HG03066 (cell line): ENCODE data around the gene DLST.

Experiments
- ATAC-seq: cut with Tn5 transposase; IDR thresholded peaks from one replicate; pipeline ENCODE4 v1.9.1; 2021; ENCODE audit warnings: low read depth; ENCODE audit not compliant: unreplicated experiment

Gene DLST

DNA sequence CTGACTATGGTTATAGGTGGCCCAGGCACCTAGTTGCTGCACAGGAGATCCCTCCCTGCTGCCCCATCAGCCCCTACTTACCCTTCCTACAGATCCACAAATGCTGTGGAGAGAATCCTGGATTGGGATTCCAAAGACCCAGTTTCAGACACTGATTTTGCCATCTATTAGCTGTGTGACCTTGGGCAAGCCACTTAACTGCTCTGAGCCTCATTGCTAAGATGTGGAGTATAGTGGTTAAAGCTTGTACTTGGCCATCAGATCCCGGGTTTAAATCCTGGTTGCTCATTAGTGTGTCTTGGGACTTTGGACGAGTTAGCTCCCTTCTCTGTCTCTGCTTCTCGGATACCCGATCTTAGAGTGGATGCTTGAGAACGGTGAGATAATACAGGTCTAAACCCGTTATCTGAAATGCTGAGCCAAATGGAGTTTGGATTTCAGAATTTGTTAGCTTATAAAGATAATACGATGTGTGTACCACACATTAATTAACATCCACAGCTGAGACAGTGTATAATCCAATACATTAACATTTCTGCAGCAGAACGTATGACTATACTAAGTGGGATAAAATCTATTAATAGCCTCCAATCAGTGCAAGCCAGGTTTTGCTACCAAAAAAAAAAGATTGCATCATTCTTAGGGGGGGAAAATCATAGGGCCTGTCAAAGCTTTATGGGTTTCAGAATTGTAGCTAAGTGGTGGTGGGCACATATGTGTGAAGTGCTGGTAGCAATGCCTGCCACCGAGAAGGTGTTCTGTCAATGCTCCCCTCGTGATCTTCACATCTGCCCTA, 21.8 kb upstream of the DLST start:
- ATAC-seq, result no peak

DNA sequence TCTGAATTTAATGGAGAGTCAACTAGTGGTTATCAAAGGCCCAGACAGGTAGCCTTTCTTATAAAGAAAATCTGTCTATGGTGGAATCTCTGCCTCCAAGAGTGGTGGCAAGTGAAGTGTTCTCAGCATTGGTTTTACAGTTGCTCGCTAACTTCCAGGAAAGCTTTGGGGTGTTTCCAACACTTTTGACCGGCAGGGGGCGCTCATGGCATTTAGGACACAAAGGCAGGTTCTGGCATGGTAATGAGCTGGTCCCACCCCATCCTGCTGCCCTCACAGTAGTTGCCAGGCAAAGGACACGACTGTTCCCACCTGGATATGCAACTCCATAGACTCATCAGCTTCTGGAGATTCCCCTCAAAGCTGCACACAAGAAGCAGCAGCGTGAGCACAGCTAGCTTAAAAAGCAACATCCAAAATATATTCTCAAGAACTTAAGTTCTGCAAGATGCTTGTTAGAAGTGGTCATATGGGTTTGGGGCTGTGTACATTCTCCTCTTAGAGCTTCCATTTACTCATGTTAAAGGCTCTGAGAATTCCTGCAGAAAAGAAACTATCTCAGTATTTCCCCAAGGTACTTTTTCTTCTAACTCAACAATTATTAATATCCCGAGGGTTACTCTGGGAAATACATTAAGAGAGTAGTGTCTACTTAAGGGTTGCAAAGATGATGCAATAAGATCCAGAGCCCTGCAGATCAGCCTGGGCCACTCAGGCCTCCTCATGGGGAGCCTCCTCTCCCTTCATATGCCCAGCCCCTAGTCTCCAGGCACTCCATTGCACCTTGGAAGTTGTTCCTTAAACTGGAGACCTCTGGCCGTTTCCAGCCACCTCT, 20.6 kb upstream of the DLST start:
- ATAC-seq, result no peak

DNA sequence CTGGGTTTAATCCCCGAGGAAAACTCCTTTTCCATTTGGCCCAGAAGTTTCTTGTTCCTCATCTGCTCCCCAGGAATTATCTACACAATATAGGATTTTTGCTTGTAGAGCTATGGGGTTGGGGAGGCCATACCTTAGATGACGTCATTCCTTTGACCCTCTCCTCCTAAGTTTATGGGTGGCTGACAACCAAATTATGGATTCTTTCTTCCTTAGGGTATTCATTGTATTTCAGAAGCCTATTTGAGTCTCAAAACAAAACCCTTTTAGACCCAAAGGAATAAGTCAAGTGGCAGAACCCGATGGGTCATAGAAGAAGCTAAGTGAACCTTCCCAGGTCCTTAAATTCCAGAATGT, 20.0 kb upstream of the DLST start:
- ATAC-seq, result no peak

DNA sequence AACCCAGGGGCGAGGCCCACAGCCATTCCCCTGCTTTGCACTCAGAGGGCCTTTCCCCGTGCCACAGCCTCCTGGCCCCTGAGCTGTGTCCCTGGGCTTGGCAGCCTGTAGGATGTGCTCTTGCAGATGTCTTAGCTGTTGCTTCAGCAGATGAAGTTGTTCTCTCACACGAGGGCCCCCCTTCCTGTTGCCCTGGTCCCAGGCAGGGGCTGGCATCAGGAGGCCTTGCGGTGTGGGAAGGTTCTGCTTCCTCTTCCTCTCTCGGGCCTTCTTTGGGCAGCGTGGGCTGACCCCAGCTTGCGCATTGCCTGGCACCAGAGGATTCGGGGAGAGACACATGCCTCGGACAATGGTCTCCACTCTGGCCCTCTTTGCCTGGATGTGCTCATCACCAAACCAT, 18.4 kb upstream of the DLST start:
- no peak for ATAC-seq

DNA sequence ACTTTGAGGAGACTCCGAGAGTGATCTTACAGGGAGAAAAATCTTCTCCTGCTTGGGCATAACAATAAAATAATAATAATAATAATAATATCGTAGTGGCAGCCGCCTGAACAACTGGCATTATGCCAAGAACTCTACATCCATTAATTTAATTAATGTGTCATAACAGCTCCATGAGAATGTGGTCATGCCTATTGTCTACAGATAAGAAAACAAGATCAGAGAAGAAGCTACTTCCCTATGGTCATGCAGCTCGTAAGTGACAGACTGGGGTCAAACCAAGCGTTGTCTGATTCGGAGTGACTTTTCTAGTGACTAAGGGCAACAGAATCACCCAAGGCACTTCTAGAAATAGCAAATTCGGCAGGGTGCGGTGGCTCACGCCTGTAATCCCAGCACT, 17.5 kb upstream of the DLST start:
- no peak for ATAC-seq

DNA sequence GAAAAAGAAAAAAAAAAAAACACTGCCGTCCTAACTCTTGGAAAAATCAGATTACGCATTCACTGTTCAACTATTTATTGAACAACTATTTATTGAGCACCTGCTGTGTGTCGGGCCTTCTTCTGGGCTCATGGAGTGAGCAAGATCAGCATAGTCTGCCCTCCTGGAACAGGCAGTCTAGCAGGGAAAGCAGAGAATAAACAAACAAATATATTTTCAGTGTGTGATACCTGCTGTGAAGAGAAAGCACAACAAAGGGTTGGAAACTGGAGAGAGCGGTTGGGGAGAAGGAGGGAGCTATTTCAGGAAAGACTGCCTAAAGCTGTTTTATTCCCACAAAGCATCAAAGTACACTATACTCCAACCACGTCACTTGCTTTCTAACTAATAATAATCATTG, 16.6 kb upstream of the DLST start:
- ATAC-seq, result no peak

DNA sequence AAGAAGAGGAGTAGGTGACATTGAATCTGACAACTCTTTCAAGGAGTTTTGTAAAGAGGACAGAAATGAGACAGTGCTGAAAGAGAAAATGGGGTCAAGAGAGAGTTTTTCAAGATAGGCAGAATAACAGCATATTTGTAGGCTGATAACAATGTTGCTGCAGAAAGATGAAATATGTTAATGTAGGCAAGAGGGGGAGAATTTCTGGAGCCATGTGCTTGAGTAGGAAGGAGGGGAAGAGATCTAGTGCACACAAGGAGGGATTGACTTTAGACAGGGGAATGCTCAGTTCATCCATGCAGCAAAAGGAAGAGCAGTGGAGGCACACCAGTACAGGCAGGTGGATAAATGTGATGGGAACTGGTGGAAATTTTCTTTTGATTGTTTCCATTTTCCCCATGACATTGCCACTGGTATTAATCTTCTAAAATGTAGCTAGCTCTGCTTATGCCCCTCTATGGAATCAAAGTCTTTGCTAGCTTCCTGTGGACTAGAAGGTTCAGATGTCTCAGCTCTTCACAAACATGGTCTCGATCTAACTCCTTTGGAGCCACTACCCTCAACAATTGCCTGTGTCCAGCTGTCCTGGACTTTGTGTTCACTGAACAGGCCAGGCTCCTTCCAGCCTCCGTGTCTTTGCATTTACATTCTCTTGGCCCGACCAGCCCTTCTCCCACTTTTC, 14.9 kb upstream of the DLST start:
- ATAC-seq, result no peak

DNA sequence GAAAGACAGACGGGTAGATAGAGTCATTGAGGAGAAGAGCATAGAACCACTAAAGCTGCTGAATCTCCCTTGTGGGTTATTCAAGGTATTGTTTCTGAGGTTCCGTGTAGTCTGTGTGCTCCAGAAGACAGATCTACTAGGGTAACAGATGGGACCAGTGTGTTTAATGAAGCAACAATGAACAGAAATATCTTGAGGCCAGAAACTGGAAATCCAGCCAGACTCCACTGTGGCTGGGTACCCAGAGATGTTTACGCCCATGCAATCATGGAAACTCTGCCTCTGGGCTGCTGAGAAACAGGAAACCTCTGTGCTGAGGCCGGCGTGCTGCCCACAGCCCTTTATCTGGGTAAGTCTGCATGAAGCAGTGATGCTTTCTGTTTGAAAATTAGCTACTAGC, 14.0 kb upstream of the DLST start:
- no peak for ATAC-seq

DNA sequence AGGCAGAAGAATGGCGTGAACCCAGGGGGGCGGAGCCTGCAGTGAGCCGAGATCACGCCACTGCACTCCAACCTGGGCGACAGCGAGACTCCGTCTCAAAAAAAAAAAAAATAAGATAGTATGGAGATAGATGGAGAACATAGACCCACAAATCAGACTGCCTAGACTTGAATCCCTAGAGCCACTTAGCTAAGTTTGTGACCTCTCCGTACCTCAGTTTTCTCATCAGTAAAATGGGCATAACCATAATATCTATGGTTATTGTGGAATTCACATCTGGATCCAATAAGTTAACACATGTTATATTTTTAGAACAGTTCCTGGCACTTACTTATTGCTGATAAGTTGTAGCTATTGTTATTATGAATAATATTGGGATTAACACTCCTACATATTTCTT, 13.0 kb upstream of the DLST start:
- ATAC-seq, result no peak

DNA sequence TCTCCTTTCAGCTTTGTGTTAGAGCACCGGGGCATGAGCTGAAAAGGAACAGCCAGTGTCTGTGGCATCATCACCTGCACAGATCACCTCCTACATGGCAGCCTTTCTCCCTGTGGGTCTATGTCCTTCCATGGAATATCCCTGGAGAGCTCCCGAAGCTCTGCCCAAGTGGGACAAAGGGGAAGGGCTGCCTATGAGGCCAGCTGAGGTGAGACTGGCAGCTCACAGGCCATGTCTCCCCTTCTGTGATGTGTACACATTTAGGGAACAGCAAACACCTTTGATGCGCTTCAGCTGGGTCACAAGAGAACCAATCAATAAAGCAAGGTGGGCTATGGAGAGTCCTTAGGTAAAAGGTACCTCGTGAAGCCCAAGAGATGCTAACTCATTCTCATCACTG, 9.9 kb upstream of the DLST start:
- ATAC-seq, result no peak

DNA sequence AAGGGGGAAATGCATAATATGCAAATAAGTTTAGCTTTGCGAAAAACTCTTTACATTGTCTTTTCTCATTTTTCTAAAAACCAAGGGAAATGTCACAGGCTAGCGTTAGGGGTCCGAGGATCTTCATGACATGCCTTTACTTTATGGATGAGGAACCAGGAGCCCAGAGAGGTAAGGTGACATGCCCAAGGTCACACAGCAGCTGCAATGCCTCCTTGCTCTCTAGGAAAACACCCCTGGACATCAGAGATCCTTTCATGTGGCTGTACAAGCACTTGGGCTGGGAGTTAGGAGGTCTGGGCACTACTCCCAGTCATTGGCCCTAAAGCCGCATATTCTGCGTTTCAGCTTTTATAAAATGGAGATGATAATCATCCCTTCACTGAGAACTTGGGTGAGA, 6.5 kb upstream of the DLST start:
- no peak for ATAC-seq

DNA sequence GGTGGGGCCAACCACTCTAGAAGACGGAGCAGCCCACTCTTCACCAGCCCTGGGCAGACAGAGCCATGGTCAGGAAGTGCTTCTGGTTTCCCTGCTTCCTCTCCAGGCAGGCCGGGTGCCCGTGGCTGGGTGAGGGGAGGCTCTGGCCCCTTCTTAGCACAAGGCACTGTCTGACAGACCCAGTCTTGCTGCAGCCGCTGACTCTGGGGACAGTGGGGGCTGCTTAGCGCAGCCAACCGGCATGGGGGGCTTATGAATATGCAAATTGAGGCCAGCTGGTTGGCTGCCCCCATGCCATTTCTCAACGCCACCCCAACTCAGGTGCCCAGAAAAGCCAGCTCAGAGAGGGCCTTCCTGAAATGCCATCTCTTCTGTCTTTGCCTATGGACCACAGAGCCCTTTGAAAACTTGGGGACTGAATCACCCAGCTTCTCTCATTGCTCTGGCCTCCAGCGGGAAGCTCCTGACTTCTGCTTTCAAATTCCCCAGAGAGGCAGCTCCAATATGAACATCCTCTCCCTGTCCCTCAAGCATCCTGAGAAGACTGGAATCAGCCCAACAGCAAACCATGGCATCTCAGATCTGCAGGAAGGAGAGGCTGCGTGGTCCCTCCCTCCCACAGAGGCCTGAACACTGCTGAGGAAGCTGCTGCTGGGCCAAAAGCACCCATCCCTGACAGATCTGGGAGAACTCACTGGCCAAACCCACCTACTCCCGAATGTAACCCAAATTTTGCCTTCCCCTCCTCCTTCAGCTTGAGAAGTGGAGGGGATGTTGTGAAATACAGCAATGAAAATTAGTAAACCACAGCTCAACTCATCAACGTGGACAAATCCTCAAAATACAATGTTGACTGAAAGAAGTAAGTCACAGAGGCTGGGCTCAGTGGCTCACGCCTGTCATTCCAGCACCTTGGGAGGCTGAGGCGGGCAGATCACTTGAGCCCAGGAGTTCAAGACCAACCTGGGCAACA, 5.5 kb upstream of the DLST start, which contains the start of gene PROX2:
PROX2 (minus strand) TSS at position 205 of the 973 bp plus-strand sequence. CDS start 12,311 bp downstream, outside the sequence.
- ATAC-seq, result no peak

DNA sequence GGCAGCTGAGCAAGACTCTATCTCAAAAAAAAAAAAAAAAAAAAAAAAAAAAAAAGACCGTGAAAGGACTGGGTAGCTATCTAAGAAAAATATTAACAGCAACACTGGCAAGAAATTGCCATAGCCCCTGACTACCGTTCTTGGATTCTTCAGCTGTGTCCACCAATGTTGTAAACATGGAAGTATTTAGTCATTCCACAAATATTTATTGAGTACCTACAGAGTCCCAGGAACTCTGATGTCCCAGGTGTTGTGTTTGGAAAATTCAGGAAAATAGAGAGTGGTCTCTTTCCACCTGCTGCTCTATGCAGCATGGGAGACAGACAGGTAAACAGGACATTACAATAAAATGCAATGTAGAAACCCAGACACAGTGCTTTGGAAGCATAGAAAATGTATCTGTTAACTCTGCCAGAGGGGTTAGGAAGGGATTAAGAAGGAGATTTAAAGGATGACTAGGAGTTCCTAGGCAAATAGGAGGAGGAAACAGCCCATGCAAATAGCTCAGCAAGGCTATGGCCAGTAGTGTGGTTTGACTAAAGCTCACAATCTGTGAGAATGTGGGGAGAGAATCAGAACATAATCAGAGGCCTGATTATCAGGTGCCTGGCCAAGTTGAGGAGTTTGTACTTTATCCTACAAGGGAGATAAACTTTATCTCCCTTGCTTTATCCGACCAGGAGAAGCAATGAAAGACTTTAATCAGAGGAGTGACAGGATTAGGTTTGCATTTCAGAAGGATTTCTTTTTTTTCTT, 2.1 kb upstream of the DLST start:
- ATAC-seq, result no peak

DNA sequence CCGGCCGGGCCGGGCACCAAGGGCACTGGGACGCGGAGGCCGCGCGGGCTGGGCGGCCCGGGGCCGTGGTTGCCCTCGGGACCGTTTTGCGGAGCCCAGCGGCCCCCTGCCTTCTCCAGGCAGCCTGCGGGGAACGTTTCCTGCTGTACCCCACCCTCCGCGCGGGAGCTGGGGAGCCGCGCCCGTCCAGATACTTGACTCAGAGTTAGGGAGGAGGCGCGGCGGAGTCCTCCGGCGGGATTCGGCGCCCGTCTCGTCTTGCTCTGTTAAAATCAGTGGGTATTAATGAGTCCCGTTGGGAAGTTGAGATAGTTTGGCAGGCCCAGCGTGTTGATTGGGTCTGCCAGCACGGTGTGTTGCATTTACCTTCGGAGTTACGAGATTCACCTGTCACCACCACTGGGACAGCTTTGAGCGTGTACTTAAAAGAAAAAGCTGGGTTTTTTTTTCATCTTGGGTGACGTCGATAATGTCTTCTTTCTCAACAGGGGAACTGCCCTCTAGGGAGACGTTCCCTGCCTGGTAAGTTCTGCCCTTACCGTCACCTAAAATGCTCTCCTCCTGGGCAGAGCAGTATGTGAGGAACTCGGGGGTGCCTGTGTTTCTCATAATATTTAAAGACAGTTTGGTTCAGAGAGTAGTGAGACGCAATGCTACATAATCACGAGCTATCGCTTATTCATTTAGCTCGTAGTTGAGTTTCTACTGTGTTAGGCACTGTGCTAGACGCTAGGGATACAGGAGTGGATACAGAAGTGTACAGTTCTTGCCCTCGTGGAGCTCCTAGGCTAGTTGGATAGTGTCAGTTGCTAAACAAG, 596 bp downstream of the DLST start:
- peak; percentile 26 for ATAC-seq

DNA sequence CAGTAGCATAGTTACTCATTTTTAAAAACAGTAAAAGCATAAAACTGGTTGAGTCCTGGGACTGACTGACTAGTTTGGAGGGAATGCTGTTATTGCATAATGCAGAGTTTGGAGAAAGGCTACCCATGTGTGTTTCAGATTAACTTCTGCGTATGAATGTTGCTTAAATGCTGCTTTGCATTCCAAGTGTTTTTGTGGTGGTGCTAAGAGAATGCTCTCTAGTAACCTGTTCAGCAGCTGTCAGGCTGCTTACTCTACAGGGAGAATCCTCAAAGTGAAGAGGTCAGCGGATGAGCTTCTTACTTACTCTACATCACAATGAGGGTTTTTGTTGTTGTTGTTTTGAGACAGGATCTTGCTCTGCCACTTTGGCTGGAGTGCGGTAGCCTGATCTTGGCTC, 4.3 kb downstream of the DLST start:
- no peak for ATAC-seq

DNA sequence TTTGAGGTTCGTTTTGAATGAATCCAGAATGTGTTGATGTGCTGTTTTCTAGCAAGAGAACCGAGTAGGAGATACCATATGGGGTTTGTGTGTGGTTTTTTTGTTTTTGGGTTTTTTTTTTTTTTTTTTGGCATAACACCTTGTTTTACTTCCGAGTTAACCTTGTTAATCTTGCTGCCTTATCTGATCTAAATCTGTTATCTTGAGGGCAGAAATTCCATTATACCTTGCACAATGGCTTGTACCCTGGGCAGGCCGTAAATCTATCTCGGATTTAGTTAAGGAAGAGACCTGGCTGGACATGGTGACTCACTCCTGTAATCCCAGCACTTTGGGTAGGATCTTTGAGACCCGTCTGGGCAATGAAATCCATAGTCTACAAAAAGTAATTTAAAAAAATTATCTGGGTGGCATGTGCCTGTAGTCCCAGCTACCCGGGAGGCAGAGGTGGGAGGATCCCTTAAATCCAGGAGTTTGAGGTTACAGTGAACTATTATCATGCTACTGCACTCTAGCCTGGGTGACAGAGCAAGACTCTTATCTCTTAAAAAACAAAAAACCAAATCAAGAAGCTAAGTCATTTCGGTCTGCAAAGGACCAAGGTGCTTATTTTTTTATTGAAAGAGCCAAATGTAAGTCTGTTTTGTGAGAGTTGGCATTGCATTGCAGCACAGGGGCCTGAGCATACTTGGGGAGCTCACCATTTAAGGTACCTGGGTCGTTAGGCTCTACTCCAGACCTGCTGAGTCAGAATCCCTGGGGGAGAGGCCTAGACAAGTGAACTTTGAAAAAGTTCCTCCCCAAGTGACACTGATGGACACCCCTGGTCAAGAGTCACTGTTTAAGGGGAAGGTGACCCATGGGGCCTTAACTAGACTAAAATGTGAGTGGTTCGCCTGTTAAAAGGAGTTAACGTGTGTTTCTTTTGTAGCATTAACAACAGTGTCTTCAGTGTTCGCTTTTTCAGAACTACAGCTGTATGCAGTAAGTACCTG, 6.7 kb downstream of the DLST start:
- ATAC-seq, result no peak

DNA sequence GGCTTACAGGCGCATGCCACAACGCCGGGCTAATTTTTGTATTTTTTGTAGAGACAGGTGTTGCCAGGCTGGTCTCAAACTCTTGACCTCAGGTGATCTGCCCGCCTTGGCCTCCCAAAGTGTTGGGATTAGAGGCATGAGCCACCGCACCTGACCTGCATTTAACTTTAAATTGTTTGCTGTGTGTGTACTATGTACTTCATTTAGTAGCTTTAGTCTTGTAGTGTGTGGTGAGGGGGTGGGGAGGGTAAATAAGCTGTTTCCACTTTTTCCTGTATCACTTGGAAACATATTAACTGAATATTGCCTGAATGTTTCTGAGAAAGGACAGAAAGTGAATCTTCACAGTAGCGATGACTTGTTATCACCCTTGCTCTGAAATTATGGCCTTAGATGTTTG, 8.5 kb downstream of the DLST start:
- no peak for ATAC-seq

DNA sequence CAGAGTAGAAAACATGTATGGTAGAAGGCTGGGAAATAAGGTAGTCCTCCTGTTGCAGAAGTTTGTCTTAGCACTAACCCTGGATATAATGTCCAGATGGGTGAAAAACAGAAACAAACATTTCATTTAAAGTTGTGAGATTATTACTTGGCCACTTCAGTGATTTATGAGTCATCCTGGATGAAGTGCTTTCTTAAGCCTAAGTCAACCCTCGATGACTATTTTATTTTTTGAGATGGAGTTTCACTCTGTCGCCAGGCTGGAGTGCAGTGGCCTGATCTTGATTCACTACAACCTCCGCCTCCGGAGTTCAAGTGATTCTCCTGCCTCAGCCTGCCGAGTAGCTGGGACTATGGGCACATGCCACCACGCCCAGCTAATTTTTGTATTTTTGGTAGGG, 10.2 kb downstream of the DLST start:
- no peak for ATAC-seq
